WTC11 (cell line): ENCODE data around the gene PA2G4.

Experiments
- CTCF ChIP-seq: fragments of 200-600 bp; IDR thresholded peaks from 2 replicates; pipeline ENCODE4 v1.8.0; 2022; ENCODE audit warnings: antibody characterized with exemption
- ESRRA ChIP-seq: sonication (generic); formaldehyde crosslinking; IDR thresholded peaks from 2 replicates; pipeline ENCODE4 v1.8.1; 2022; ENCODE audit warnings: mild to moderate bottlenecking, missing genetic modification reagents, borderline replicate concordance
- IRF2 ChIP-seq: sonication (generic); formaldehyde crosslinking; IDR thresholded peaks from 2 replicates; pipeline ENCODE4 v1.8.0; 2022; ENCODE audit warnings: low read depth, missing genetic modification reagents, borderline replicate concordance
- NR1H2 ChIP-seq: sonication (generic); formaldehyde crosslinking; IDR thresholded peaks from 2 replicates; pipeline ENCODE4 v1.9.0; 2021; ENCODE audit warnings: mild to moderate bottlenecking, moderate library complexity, missing genetic modification reagents
- NR3C1 ChIP-seq: sonication (generic); formaldehyde crosslinking; conservative IDR thresholded peaks from 2 replicates; pipeline ENCODE4 v1.8.1; 2023; ENCODE audit warnings: low read depth, mild to moderate bottlenecking, missing genetic modification reagents
- SP1 ChIP-seq: sonication (generic); formaldehyde crosslinking; conservative IDR thresholded peaks from 2 replicates; pipeline ENCODE4 v1.8.1; 2022; ENCODE audit warnings: missing genetic modification reagents
- ZNF121 ChIP-seq: sonication (generic); formaldehyde crosslinking; IDR thresholded peaks from 2 replicates; pipeline ENCODE4 v1.8.0; 2023; ENCODE audit warnings: missing genetic modification reagents
- ZNF317 ChIP-seq: sonication (generic); formaldehyde crosslinking; IDR thresholded peaks from 2 replicates; pipeline ENCODE4 v1.8.1; 2023; ENCODE audit warnings: low read depth, mild to moderate bottlenecking, moderate library complexity, missing genetic modification reagents, borderline replicate concordance
- TF ChIP-seq, protein P1 (sequence below): sonication (generic); formaldehyde crosslinking; IDR thresholded peaks from 2 replicates; pipeline ENCODE4 v1.8.0; 2022; ENCODE audit warnings: mild to moderate bottlenecking, missing genetic modification reagents
- TF ChIP-seq, protein P2 (sequence below): sonication (generic); formaldehyde crosslinking; IDR thresholded peaks from 2 replicates; pipeline ENCODE4 v1.8.0; 2022; ENCODE audit warnings: mild to moderate bottlenecking, missing genetic modification reagents
- TF ChIP-seq, protein P3 (sequence below): sonication (generic); formaldehyde crosslinking; IDR thresholded peaks from 2 replicates; pipeline ENCODE4 v1.8.1; 2023; ENCODE audit warnings: mild to moderate bottlenecking, missing genetic modification reagents, moderate library complexity

- TF ChIP-seq CTCF: no peak
- TF ChIP-seq ZNF121 (CRISPR knock-in tag): no peak
- no peak for TF ChIP-seq SP1
- no peak for TF ChIP-seq ZNF317 (CRISPR knock-in tag)
- TF ChIP-seq NR1H2: no peak
- TF ChIP-seq, protein P1, sequence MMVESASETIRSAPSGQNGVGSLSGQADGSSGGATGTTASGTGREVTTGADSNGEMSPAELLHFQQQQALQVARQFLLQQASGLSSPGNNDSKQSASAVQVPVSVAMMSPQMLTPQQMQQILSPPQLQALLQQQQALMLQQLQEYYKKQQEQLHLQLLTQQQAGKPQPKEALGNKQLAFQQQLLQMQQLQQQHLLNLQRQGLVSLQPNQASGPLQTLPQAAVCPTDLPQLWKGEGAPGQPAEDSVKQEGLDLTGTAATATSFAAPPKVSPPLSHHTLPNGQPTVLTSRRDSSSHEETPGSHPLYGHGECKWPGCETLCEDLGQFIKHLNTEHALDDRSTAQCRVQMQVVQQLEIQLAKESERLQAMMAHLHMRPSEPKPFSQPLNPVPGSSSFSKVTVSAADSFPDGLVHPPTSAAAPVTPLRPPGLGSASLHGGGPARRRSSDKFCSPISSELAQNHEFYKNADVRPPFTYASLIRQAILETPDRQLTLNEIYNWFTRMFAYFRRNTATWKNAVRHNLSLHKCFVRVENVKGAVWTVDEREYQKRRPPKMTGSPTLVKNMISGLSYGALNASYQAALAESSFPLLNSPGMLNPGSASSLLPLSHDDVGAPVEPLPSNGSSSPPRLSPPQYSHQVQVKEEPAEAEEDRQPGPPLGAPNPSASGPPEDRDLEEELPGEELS (CRISPR knock-in tag): no peak
- no peak for TF ChIP-seq NR3C1
- TF ChIP-seq, protein P2, sequence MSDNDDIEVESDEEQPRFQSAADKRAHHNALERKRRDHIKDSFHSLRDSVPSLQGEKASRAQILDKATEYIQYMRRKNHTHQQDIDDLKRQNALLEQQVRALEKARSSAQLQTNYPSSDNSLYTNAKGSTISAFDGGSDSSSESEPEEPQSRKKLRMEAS (CRISPR knock-in tag): no peak
- no peak for TF ChIP-seq IRF2 (CRISPR knock-in tag)
- no peak for TF ChIP-seq ESRRA
- TF ChIP-seq, protein P3, sequence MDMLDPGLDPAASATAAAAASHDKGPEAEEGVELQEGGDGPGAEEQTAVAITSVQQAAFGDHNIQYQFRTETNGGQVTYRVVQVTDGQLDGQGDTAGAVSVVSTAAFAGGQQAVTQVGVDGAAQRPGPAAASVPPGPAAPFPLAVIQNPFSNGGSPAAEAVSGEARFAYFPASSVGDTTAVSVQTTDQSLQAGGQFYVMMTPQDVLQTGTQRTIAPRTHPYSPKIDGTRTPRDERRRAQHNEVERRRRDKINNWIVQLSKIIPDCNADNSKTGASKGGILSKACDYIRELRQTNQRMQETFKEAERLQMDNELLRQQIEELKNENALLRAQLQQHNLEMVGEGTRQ (CRISPR knock-in tag): no peak
Observed at GRCh38 chr12:56115329-56115728, 11.0 kb downstream of the PA2G4 start.
